ENCODE measurements around the gene GABRA5.

The GABRA5 gene

GRCh38 chr15:26899658-26900057 lies 32.8 kb downstream of the GABRA5 start:
- Mint-ChIP-seq H3K27ac (no peak overlapping the region), H3K27me3 (ENCODE audit: low read depth) (no peaks in the 10 kb centered on the region), H3K4me1 (no peaks in the 10 kb centered on the region), H3K9me3 (peaks cover 41% of the 10 kb centered on the region), H3K36me3 (ENCODE audit: low read depth) (no peaks in the 10 kb centered on the region), H3K4me3 (no peak overlapping the region)
- no peak for TF ChIP-seq CTCF (IDR thresholded peaks at IDR 0.05; ENCODE audit: unreplicated experiment in 3 of 3)

GRCh38 chr15:26901041-26901440 lies 34.2 kb downstream of the GABRA5 start:
- Mint-ChIP-seq H3K4me1 (no peaks in the 10 kb centered on the region), H3K27me3 (ENCODE audit: low read depth) (no peaks in the 10 kb centered on the region), H3K9me3 (peaks cover 46% of the 10 kb centered on the region), H3K27ac (no peak overlapping the region), H3K4me3 (no peak overlapping the region), H3K36me3 (ENCODE audit: low read depth) (peaks cover 1% of the 10 kb centered on the region)
- no peak for TF ChIP-seq CTCF (IDR thresholded peaks at IDR 0.05; ENCODE audit: unreplicated experiment in 3 of 3)

- H3K27me3 Mint-ChIP-seq (ENCODE audit: low read depth): no peaks in the 10 kb centered on the region
- no peak overlapping the region for H3K4me3 Mint-ChIP-seq
Measured at GRCh38 chr15:26910715-26911114, 43.9 kb downstream of the GABRA5 start.

GRCh38 chr15:26921433-26921832 lies 54.6 kb downstream of the GABRA5 start:
- TF ChIP-seq CTCF (IDR thresholded peaks at IDR 0.05; ENCODE audit: unreplicated experiment in 3 of 3): no peak
- Mint-ChIP-seq H3K4me1 (peaks cover 9% of the 10 kb centered on the region), H3K4me3 (no peak overlapping the region), H3K27me3 (ENCODE audit: low read depth) (no peaks in the 10 kb centered on the region), H3K36me3 (ENCODE audit: low read depth) (no peaks in the 10 kb centered on the region), H3K27ac (no peak overlapping the region), H3K9me3 (peaks cover 16% of the 10 kb centered on the region)

More at GRCh38 chr15:26910715-26911114, 43.9 kb downstream of the GABRA5 start:
- Mint-ChIP-seq H3K9me3 (peaks cover 15% of the 10 kb centered on the region), H3K27ac (no peak overlapping the region), H3K36me3 (ENCODE audit: low read depth) (peaks cover 5% of the 10 kb centered on the region), H3K4me1 (peaks cover 4% of the 10 kb centered on the region)
- no peak for TF ChIP-seq CTCF (IDR thresholded peaks at IDR 0.05; ENCODE audit: unreplicated experiment in 3 of 3)

GRCh38 chr15:26926081-26926480 lies 59.2 kb downstream of the GABRA5 start:
- peaks cover 10% of the 10 kb centered on the region for H3K4me1 Mint-ChIP-seq
- H3K27me3 Mint-ChIP-seq (ENCODE audit: low read depth): peaks cover 13% of the 10 kb centered on the region
- no peaks in the 10 kb centered on the region for H3K36me3 Mint-ChIP-seq (ENCODE audit: low read depth)
- no peak overlapping the region for H3K27ac Mint-ChIP-seq
- TF ChIP-seq CTCF (IDR thresholded peaks at IDR 0.05; ENCODE audit: unreplicated experiment in 3 of 3): no peak
- H3K9me3 Mint-ChIP-seq: peaks cover 5% of the 10 kb centered on the region
- H3K4me3 Mint-ChIP-seq: no peak overlapping the region

GRCh38 chr15:26928051-26928450 lies 61.2 kb downstream of the GABRA5 start:
- Mint-ChIP-seq H3K36me3 (ENCODE audit: low read depth) (no peaks in the 10 kb centered on the region), H3K4me3 (no peak overlapping the region), H3K4me1 (peaks cover 10% of the 10 kb centered on the region), H3K27me3 (ENCODE audit: low read depth) (peaks cover 15% of the 10 kb centered on the region), H3K27ac (no peak overlapping the region), H3K9me3 (peaks cover 5% of the 10 kb centered on the region)
- no peak for TF ChIP-seq CTCF (IDR thresholded peaks at IDR 0.05; ENCODE audit: unreplicated experiment in 3 of 3)
